NCI-H446 treated with DMSO at 0.1 percent for 48 hours (cell line): ENCODE results near the gene GAN.
"Not testable (repeated sequence)": the region's sequence is repeated elsewhere in the genome, so short reads cannot be mapped to it uniquely, and the experiment has no call there.

ENCODE experiments used
- DNase-seq: peaks from one replicate; lab custom pipeline; 2025; lab: John Stamatoyannopoulos, UW

Gene GAN

GRCh38 chr16:81399909-81400308 is 85.1 kb downstream of the GAN start:
- no peak for DNase-seq

GRCh38 chr16:81401035-81401950 is 86.5 kb downstream of the GAN start:
- no peak for DNase-seq

GRCh38 chr16:81403208-81403600 is 88.4 kb downstream of the GAN start:
- no peak for DNase-seq

- no peak for DNase-seq
Observed at GRCh38 chr16:81403601-81404391, 89.0 kb downstream of the GAN start.

- DNase-seq, result not testable (repeated sequence)
Observed at GRCh38 chr16:81405002-81405401, 90.2 kb downstream of the GAN start.

- no peak for DNase-seq
Observed at GRCh38 chr16:81405702-81406113, 90.9 kb downstream of the GAN start.

GRCh38 chr16:81408409-81408950 is 93.7 kb downstream of the GAN start:
- no peak for DNase-seq

GRCh38 chr16:81409016-81409556 is 94.3 kb downstream of the GAN start:
- DNase-seq, result no peak

GRCh38 chr16:81410643-81411293 is 96.0 kb downstream of the GAN start:
- no peak for DNase-seq

- no peak for DNase-seq
Observed at GRCh38 chr16:81413245-81413990, 98.7 kb downstream of the GAN start.

- DNase-seq, result no peak
Observed at GRCh38 chr16:81415751-81416150, 101.0 kb downstream of the GAN start.

- no peak for DNase-seq
Observed at GRCh38 chr16:81416749-81417148, 102.0 kb downstream of the GAN start.

- no peak for DNase-seq
Observed at GRCh38 chr16:81417210-81417609, 102.4 kb downstream of the GAN start.

- no peak for DNase-seq
Observed at GRCh38 chr16:81419806-81420205, 105.0 kb downstream of the GAN start.

GRCh38 chr16:81421126-81421525 is 106.4 kb downstream of the GAN start:
- no peak for DNase-seq

GRCh38 chr16:81421536-81421935 is 106.8 kb downstream of the GAN start:
- no peak for DNase-seq

- DNase-seq, result not testable (repeated sequence)
Observed at GRCh38 chr16:81422153-81422552, 107.4 kb downstream of the GAN start.

- no peak for DNase-seq
Observed at GRCh38 chr16:81424771-81425170, 110.0 kb downstream of the GAN start.

GRCh38 chr16:81427219-81427618 is 112.5 kb downstream of the GAN start:
- no peak for DNase-seq

GRCh38 chr16:81429045-81429521 is 114.3 kb downstream of the GAN start:
- DNase-seq, result no peak
